Sciatic nerve (tissue), 2 donors: ENCODE data around the gene CEP76. TPM values are rescaled to one million over a fixed set of nuclear protein-coding genes. Genes with fewer than 3 reads are reported as not detected.

Source experiments
- ATAC-seq: fragments of 200-7000 bp; cut with Tn5 transposase; one replicate; pipeline ENCODE4 v1.9.1; 2020; ENCODE audit warnings: mild to moderate bottlenecking, moderate library complexity
- DNase-seq: peaks from one replicate; pipeline ENCODE4 v3.0.0-alpha.2; 2020; ENCODE audit warnings: low spot score
- intact Hi-C: fragments of 100-400 bp; cut with DNase I; formaldehyde crosslinking; loops from one replicate; pipeline ENCODE4 v1.14.2; 2022
- total RNA-seq: library from RNA; stranded (reverse); fragmentation: NEBNext Ultra II Directional; extraction: Animal tissue kit (Norgen Biotek cat#: 25700); gene quantifications from one replicate; pipeline ENCODE4 v1.2.1, GENCODE V29; 2021
- donor health status: DM: no; HTN: no; CAD: no.
- donor health status: DM: no; HTN: no; CAD: no.

CEP76 gene
- 5.4 TPM for total RNA-seq

- ATAC-seq, result peak; percentile 97
- intact Hi-C loops, result no loop called here
- peak; percentile 89 for DNase-seq
These were observed at the start of gene CEP76, which contains the start of gene PSMG2 for GRCh38 chr18:12702221-12703095. Gene CEP76, minus strand, starts transcription at chr18:12702723. Its CDS starts 175 bp downstream, at chr18:12702548. Gene PSMG2, plus strand, starts transcription at chr18:12703042. Its CDS starts 66 bp downstream, at chr18:12703108.

- intact Hi-C loops, result no loop called here
- DNase-seq (peak; percentile 31), ATAC-seq (no peak)
These were observed 49.4 kb upstream of the CEP76 start for GRCh38 chr18:12751891-12752290.

- intact Hi-C loops, result no loop called here
- peak; percentile 8 for DNase-seq
- ATAC-seq, result no peak
These were observed 49.0 kb upstream of the CEP76 start for GRCh38 chr18:12751503-12751884.

- DNase-seq (peak; percentile 51), ATAC-seq (no peak)
- intact Hi-C loops, result no loop called here
These were observed 48.4 kb upstream of the CEP76 start for GRCh38 chr18:12750715-12751502.

GRCh38 chr18:12750076-12750714, 47.7 kb upstream of the CEP76 start:
- ATAC-seq, result no peak
- intact Hi-C loops, result no loop called here
- DNase-seq, result peak; percentile 9

GRCh38 chr18:12749121-12749520, 46.6 kb upstream of the CEP76 start:
- no peak for ATAC-seq
- intact Hi-C loops, result no loop called here
- DNase-seq, result no peak

GRCh38 chr18:12748671-12749070, 46.1 kb upstream of the CEP76 start:
- no peak for ATAC-seq
- intact Hi-C loops, result no loop called here
- no peak for DNase-seq

- intact Hi-C loops, result no loop called here
- no peak for ATAC-seq
These were observed 45.2 kb upstream of the CEP76 start for GRCh38 chr18:12747530-12748315.

GRCh38 chr18:12745095-12745795, 42.7 kb upstream of the CEP76 start:
- intact Hi-C loops, result no loop called here
- ATAC-seq (no peak), DNase-seq (no peak)

More at GRCh38 chr18:12747530-12748315, 45.2 kb upstream of the CEP76 start:
- no peak for DNase-seq

GRCh38 chr18:12744103-12744502, 41.6 kb upstream of the CEP76 start:
- intact Hi-C loops, result no loop called here
- DNase-seq, result no peak
- ATAC-seq, result no peak

- intact Hi-C loops, result no loop called here
- no peak for ATAC-seq
These were observed 39.9 kb upstream of the CEP76 start for GRCh38 chr18:12742453-12742852.

GRCh38 chr18:12741351-12741750, 38.8 kb upstream of the CEP76 start:
- intact Hi-C loops, result no loop called here

More at GRCh38 chr18:12742453-12742852, 39.9 kb upstream of the CEP76 start:
- no peak for DNase-seq

GRCh38 chr18:12737243-12737902, 34.9 kb upstream of the CEP76 start:
- no peak for DNase-seq
- intact Hi-C loops, result no loop called here

More at GRCh38 chr18:12741351-12741750, 38.8 kb upstream of the CEP76 start:
- no peak for ATAC-seq
- DNase-seq, result no peak

GRCh38 chr18:12726774-12727550, 24.4 kb upstream of the CEP76 start:
- ATAC-seq, result peak; percentile 56
- DNase-seq, result peak; percentile 77
- intact Hi-C loops, result loop anchor here (1.0 kb wide), 1 partner anchor 207 kb away; no protein-coding TSS in a partner anchor

More at GRCh38 chr18:12737243-12737902, 34.9 kb upstream of the CEP76 start:
- ATAC-seq, result no peak

GRCh38 chr18:12726331-12726730, 23.8 kb upstream of the CEP76 start:
- intact Hi-C loops, result no loop called here
- DNase-seq, result no peak
- ATAC-seq, result no peak

GRCh38 chr18:12722731-12723130, 20.2 kb upstream of the CEP76 start:
- intact Hi-C loops, result no loop called here
- DNase-seq, result no peak
- no peak for ATAC-seq
